HepG2 (cell line): ENCODE data around the gene MYD88. TPM values are rescaled to one million over a fixed set of nuclear protein-coding genes. Genes with fewer than 3 reads are reported as not detected.

ENCODE experiments used
- ATF3 ChIP-seq: sonication (generic); formaldehyde crosslinking; IDR thresholded peaks from 2 replicates; pipeline ENCODE4 v1.4.0; 2020; ENCODE audit warnings: missing genetic modification reagents
- ATF6 ChIP-seq: sonication (generic); formaldehyde crosslinking; conservative IDR thresholded peaks from 2 replicates; pipeline ENCODE4 v1.4.0; 2020; ENCODE audit warnings: missing genetic modification reagents
- FOXA1 ChIP-seq, 2 experiments: fragments of 450-650 bp in 1 of 2; sonication (generic) in 1 of 2; formaldehyde crosslinking in 1 of 2; IDR thresholded peaks; 2 replicates each; pipeline versions ENCODE4 v1.4.0 to v1.6.1; 2016 to 2020; ENCODE audit warnings: missing genetic modification reagents in 1 of 2
- KDM3A ChIP-seq: IDR thresholded peaks from 2 replicates; pipeline ENCODE4 v1.6.1; 2018; ENCODE audit warnings: low read depth, missing compliant biosample characterization
- NR0B2 ChIP-seq: sonication (generic); formaldehyde crosslinking; IDR thresholded peaks from 2 replicates; pipeline ENCODE4 v1.4.0; 2020; ENCODE audit warnings: mild to moderate bottlenecking, missing genetic modification reagents
- POLR2AphosphoS2 ChIP-seq: IDR thresholded peaks from 2 replicates; pipeline ENCODE4 v1.6.1; 2011; ENCODE audit warnings: low read depth, low read length, improper control_type of control experiment
- REST ChIP-seq, 2 experiments: IDR thresholded peaks; 2 replicates each; pipeline ENCODE4 v1.6.1; 2011 to 2012; ENCODE audit warnings: low read length in 2 of 2, borderline replicate concordance in 1 of 2, low read depth in 1 of 2, mild to moderate bottlenecking in 1 of 2, moderate library complexity in 1 of 2
- SIN3A ChIP-seq: IDR thresholded peaks from 2 replicates; pipeline ENCODE4 v1.6.1; 2011; ENCODE audit warnings: low read depth, mild to moderate bottlenecking, control low read depth, low read length, borderline replicate concordance
- STAG1 ChIP-seq: sonication (generic); formaldehyde crosslinking; IDR thresholded peaks from 2 replicates; pipeline ENCODE4 v1.4.0; 2020; ENCODE audit warnings: missing genetic modification reagents
- TEAD2 ChIP-seq: sonication (generic); formaldehyde crosslinking; IDR thresholded peaks from 2 replicates; pipeline ENCODE4 v1.9.0; 2021; ENCODE audit warnings: missing genetic modification reagents
- THAP9 ChIP-seq: sonication (generic); formaldehyde crosslinking; IDR thresholded peaks from 2 replicates; pipeline ENCODE4; 2020; ENCODE audit warnings: missing genetic modification reagents, mild to moderate bottlenecking, borderline replicate concordance
- ZNF121 ChIP-seq: sonication (generic); formaldehyde crosslinking; IDR thresholded peaks from 2 replicates; pipeline ENCODE4 v1.5.0; 2020; ENCODE audit warnings: mild to moderate bottlenecking, missing genetic modification reagents
- ZNF225 ChIP-seq: sonication (generic); formaldehyde crosslinking; IDR thresholded peaks from 2 replicates; pipeline ENCODE4 v1.4.0; 2020; ENCODE audit warnings: mild to moderate bottlenecking, missing genetic modification reagents
- ZNF354B ChIP-seq: sonication (generic); formaldehyde crosslinking; IDR thresholded peaks from 2 replicates; pipeline ENCODE4 v1.8.0; 2022; ENCODE audit warnings: mild to moderate bottlenecking, missing genetic modification reagents
- ZNF446 ChIP-seq: sonication (generic); formaldehyde crosslinking; IDR thresholded peaks from 2 replicates; pipeline ENCODE4 v1.5.0; 2020; ENCODE audit warnings: mild to moderate bottlenecking, missing genetic modification reagents
- ZXDC ChIP-seq: sonication (generic); formaldehyde crosslinking; IDR thresholded peaks from 2 replicates; pipeline ENCODE4 v1.5.0; 2020; ENCODE audit warnings: mild to moderate bottlenecking, missing genetic modification reagents
- polyA plus RNA-seq, 8 experiments: library from polyadenylated mRNA; depleted of rRNA in 3 of 8; stranded (reverse) in 7 of 8; unstranded in 1 of 8; fragments of >200 nt; fragmentation: Illumina TruSeq in 4 of 8; extraction: Trizol in 4 of 8; gene quantifications; 2 replicates each; pipeline versions ENCODE4 v1.2.1 to v1.2.3, GENCODE V29; 2011 to 2016; ENCODE audit warnings: low read depth in 4 of 8, missing spikeins in 1 of 8, mixed read lengths in 1 of 8; ENCODE audit not compliant: insufficient read depth in 1 of 8
- total RNA-seq, 5 experiments: library from RNA; depleted of rRNA; stranded (reverse); fragments of >200 nt; fragmentation: Illumina TruSeq; extraction: Trizol; gene quantifications; 2 replicates each; pipeline ENCODE4 v1.2.3, GENCODE V29; 2016; ENCODE audit warnings: low read depth in 1 of 5

The MYD88 gene
- total and polyA plus RNA-seq, 2 of the 13 experiments (the other 11 are each of a cell fraction or from before 2014, with no cell fraction given) = 7.6 to 32.7 TPM

- TF ChIP-seq ZXDC (CRISPR knock-in tag) (no peak), STAG1 (CRISPR knock-in tag) (peak; percentile 95), ATF3 (no peak), ZNF225 (no peak), ATF6 (CRISPR knock-in tag) (no peak), TEAD2 (no peak), KDM3A (CRISPR knock-in tag) (no peak), ZNF446 (CRISPR knock-in tag) (no peak), NR0B2 (CRISPR knock-in tag) (0 out of 2 replicates have a peak, but pooled peaks have one; percentile 34), ZNF354B (CRISPR knock-in tag) (no peak), THAP9 (CRISPR knock-in tag) (no peak), REST (IDR thresholded peaks at IDR 0.05; ENCODE audit: borderline replicate concordance in 1 of 2, low read depth in 1 of 2, low read length in 2 of 2) (no peak), POLR2AphosphoS2 (peak; percentile 91), SIN3A (no peak), ZNF121 (no peak), FOXA1 (IDR thresholded peaks at IDR 0.05) (no peak), FOXA1 (CRISPR knock-in tag; IDR thresholded peaks at IDR 0.05) (peak; percentile 40; the same call in 1 of the 2 replicates)
Measured at GRCh38 chr3:38117748-38118420, 20.6 kb upstream of the MYD88 start (continued).
